Large intestine (tissue), 3 donors: ENCODE data around the gene BARX2. TPM values are rescaled to one million over a fixed set of nuclear protein-coding genes. Genes with fewer than 3 reads are reported as not detected.

Experiments used
- DNase-seq, 2 donors: peaks; one replicate each; pipeline versions ENCODE4 v3.0.0 to v3.0.0-alpha.2; 2013
- H3K27ac ChIP-seq: one replicate; pipeline ENCODE4 v1.5.1; 2013; ENCODE audit warnings: low read length
- H3K27me3 ChIP-seq: 2 replicates; pipeline ENCODE4 v1.6.1; 2013; ENCODE audit warnings: low read length; ENCODE audit not compliant: control insufficient read depth, insufficient read depth
- H3K36me3 ChIP-seq: 2 replicates; pipeline ENCODE4 v1.6.1; 2013; ENCODE audit warnings: low read length; ENCODE audit not compliant: control insufficient read depth, insufficient read depth
- H3K4me1 ChIP-seq: one replicate; pipeline ENCODE4 v1.6.1; 2013; ENCODE audit warnings: low read length; ENCODE audit not compliant: control insufficient read depth, insufficient read depth
- H3K4me3 ChIP-seq: one replicate; pipeline ENCODE4 v1.5.1; 2013; ENCODE audit warnings: low read length
- H3K9me3 ChIP-seq: one replicate; pipeline ENCODE4 v1.6.1; 2013; ENCODE audit warnings: mild to moderate bottlenecking, low read depth, low read length, moderate library complexity; ENCODE audit not compliant: control insufficient read depth
- WGBS: methylation state at CpG from one replicate; pipeline ENCODE4 v1.1.5; 2013; ENCODE audit warnings: low lambda C conversion rate; ENCODE audit not compliant: insufficient coverage; 5-methylcytosine and 5-hydroxymethylcytosine counted together
- polyA plus RNA-seq: library from polyadenylated mRNA; unstranded; fragments of 120-200 nt; gene quantifications from one replicate; pipeline ENCODE4 v1.2.1, GENCODE V29; 2013

Gene BARX2
- polyA plus RNA-seq, 1 donor = 3.5 TPM

DNA sequence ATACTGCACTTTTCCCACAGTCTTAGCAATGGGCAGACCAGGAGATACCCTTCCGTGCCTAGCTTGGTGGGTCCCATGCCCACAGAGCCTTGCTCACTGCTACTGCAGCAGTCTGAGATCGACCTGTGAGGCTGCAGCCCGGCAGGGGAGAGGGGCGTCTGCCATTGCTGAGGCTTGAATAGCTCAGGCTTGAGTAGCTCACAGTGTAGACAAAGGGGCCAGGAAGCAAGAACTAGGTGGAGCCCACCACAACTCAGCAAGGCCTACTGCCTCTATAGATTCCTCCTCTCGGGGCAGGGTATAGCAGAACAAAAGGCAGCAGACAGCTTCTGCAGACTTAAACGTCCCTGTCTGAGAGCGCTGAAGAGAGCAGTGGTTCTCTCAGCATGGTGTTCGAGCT is 118.1 kb downstream of the BARX2 start:
- WGBS = no CpG with 5 or more reads among the region's 8 CpGs
- no peaks in the 10 kb centered on the region for H3K36me3 ChIP-seq
- H3K27me3 ChIP-seq = peaks cover 4% of the 10 kb centered on the region
- H3K9me3 ChIP-seq = peaks cover 4% of the 10 kb centered on the region
- H3K27ac ChIP-seq = no peak overlapping the region
- H3K4me3 ChIP-seq = no peak overlapping the region
- no peak for DNase-seq
- H3K4me1 ChIP-seq = no peaks in the 10 kb centered on the region

Other genes with a start within 250 kb of the BARX2 start
- gene ARHGAP32, start 183.5 kb upstream of the BARX2 start, polyA plus RNA-seq = 15.6 TPM